ENCODE results near the gene PFDN1.

- TF ChIP-seq CTCF (conservative IDR thresholded peaks at IDR 0.05), result no peak
- TF ChIP-seq EZH2 (IDR thresholded peaks at IDR 0.05; ENCODE audit: low read depth), result no peak
Measured at GRCh38 chr5:140286424-140286823, 16.5 kb downstream of the PFDN1 start.
